Measurements from ENCODE around the gene OR2AT4.
A peak's percentile ranks its signal among the peaks of the same experiment; 100 is the strongest.

DNA sequence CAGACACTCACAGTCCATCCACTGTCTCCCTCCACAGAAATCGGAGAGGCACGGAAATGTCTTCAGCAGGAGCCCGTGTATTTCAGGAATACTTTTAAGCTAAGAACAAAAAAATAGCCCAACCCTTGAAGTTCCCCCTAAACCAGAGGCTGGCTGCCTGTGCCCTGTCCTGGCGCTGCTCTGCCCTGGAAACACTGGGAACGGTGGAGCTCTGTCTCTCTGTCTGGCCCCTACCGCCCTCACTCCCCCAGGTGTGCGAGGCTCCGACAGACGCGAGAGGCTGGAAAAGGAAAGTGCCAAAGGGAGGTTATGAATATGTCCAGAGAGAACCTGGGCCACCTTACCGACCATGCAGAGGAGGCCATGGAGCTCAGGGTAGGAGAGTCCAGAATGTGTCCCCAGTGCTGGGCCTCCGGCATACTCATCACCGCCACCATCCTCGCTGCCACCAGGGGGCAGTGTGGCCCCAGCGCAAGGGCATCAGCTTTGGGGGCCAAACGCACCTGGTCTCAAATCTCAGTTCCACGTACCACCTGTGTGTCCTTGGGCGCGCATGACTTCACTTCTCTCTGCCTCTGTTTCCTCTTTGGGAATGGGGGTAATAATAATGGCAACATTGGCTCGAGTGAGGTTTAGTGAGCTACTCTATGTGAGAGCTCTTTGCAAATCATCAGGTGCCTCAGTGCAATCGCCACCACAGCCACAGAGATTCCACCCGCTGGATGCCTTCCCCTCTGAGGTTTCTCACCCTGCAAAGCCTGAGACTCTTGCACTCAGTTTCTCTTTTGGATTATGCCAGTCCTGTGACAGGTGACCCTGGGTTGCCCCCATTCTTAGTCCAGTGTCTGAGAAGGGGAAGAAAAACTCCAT is 43.8 kb upstream of the OR2AT4 start:
- TF ChIP-seq, protein P1, sequence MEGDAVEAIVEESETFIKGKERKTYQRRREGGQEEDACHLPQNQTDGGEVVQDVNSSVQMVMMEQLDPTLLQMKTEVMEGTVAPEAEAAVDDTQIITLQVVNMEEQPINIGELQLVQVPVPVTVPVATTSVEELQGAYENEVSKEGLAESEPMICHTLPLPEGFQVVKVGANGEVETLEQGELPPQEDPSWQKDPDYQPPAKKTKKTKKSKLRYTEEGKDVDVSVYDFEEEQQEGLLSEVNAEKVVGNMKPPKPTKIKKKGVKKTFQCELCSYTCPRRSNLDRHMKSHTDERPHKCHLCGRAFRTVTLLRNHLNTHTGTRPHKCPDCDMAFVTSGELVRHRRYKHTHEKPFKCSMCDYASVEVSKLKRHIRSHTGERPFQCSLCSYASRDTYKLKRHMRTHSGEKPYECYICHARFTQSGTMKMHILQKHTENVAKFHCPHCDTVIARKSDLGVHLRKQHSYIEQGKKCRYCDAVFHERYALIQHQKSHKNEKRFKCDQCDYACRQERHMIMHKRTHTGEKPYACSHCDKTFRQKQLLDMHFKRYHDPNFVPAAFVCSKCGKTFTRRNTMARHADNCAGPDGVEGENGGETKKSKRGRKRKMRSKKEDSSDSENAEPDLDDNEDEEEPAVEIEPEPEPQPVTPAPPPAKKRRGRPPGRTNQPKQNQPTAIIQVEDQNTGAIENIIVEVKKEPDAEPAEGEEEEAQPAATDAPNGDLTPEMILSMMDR (conservative IDR thresholded peaks at IDR 0.05; ENCODE audit: low read depth, low read length) = peak; percentile 79
- TF ChIP-seq RAD21 (IDR thresholded peaks at IDR 0.05; ENCODE audit: low read length) (peak; percentile 73), BHLHE40 (IDR thresholded peaks at IDR 0.05; ENCODE audit: low read depth, low read length) (no peak)

Data from IMR-90 (cell line).